HG03457 (cell line): ENCODE results near the gene NEUROG3.
"Not testable (repeated sequence)": the region's sequence is repeated elsewhere in the genome, so short reads cannot be mapped to it uniquely, and the experiment has no call there.

Source experiments
- ATAC-seq: cut with Tn5 transposase; IDR thresholded peaks from one replicate; pipeline ENCODE4 v1.9.1; 2021; ENCODE audit warnings: moderate number of reproducible peaks; ENCODE audit not compliant: unreplicated experiment

Gene NEUROG3

DNA sequence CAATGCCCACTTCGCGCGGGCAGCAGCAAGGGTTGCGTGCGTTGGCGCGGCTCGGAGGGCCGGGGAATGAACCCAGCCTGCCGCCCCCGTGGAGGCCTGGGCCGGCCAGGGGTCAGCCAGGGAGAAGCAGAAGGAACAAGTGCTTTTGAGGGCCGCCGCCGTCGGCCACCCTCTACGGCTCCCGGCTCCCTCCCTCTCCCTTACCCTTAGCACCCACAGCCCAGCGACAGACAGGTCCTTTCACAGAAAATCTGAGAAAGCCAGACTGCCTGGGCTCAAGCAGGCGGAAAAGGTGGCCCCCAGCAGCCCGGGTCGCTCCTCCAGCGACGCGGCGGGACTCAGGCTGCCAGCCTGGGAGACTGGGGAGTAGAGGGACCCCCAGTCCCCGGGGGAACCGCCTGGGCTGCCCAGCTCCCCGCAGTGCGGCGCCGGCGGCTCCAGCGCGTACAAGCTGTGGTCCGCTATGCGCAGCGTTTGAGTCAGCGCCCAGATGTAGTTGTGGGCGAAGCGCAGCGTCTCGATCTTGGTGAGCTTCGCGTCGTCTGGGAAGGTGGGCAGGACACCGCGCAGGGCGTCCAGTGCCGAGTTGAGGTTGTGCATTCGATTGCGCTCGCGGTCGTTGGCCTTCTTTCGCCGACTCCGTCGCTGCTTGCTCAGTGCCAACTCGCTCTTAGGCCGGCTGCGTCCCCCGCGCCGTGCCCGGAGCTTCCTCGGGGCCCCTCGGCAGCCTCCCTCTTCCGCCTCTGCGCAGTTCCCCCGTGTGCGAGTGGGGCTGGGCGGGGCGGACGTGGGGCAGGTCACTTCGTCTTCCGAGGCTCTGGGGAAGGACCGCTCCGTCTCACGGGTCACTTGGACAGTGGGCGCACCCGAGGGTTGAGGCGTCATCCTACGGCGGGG, 815 bp downstream of the NEUROG3 start:
- no peak for ATAC-seq

DNA sequence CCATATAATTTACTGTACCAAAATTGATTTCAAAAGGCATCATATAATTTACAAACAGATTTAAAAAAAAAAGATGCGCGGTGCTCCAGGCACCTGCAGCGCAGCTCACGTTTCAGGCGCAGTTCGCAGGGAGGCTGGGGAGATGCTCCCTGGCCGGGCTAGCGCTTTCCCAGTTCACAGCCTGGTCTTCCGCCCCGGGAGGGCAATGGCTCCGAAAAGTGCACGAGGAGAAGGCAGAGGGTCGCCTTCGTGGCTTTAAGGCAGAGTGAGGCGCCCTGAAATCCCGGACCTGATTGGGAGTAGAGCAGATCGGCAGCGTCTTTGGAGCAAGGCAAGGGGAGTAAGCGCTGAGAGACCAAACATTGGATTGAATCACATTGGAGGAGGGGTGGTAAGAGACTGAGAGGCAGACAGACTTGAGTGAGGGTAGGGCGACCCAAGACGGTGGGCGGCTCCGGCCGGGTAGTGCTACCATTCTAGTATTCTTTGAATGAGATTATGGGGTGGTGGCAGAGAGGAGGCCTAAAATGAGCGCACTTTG, 1.5 kb downstream of the NEUROG3 start:
- no peak for ATAC-seq

DNA sequence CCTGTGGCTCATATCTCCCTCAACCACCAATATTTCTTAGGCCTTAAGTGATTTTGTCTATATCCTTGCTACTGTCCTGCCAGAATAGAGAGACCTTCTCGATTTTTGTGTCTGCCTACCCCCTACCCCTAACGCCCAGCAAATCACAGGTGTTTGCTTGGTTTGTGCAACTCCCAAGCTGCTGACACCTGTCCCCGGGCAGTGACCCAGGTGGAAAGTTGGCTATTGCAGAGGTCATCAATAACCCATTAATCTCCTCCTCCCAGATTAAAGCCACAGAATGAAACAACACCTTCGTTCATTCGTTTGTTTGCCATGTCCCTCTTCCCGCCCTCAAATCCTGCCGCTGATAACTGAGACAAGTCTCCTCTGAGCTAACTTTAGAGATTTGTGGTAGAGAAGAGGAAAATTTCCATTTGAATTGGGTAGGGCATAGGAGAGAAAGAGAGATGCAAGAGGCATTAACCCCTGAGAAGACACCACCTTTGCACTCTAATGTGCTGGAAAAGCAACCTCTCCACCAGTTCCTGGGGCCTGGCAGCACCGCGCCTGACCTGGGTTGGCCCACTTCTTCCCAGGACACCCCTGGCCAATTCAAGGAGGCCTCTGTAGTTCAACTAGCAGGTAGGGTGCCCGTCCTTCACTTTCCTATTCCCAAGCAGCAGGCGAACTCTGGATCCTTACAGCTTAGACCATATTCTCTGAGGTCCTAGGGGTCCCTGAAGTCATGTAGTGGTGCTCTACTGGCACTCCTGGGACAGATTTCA, 3.0 kb downstream of the NEUROG3 start:
- ATAC-seq: no peak

DNA sequence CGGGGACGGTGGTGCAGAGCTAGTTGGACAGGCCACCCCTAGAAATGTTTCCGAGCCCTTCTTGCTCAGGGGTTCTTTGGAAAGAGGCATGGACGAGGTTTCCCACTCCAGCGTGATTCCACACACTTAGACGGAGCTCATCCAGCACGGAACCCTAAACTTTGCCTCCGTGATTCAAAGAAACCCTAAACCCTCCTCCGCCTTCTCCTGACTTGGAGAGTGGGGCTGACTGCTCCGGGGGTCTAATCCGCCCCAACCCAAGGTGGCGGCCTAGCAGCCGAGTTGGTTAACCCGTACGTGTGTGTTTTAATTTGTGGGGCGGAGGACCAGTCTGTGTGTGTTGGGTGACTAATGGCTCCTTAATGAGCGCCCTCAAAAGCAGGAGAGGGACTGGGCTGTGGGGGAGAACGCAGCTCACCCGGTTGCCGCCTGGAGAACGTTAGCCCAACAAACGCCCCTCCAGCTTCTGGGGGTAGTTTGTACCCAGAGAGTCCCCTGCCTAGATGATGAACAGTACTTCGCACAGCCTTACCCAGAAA, 3.8 kb downstream of the NEUROG3 start:
- ATAC-seq: no peak

DNA sequence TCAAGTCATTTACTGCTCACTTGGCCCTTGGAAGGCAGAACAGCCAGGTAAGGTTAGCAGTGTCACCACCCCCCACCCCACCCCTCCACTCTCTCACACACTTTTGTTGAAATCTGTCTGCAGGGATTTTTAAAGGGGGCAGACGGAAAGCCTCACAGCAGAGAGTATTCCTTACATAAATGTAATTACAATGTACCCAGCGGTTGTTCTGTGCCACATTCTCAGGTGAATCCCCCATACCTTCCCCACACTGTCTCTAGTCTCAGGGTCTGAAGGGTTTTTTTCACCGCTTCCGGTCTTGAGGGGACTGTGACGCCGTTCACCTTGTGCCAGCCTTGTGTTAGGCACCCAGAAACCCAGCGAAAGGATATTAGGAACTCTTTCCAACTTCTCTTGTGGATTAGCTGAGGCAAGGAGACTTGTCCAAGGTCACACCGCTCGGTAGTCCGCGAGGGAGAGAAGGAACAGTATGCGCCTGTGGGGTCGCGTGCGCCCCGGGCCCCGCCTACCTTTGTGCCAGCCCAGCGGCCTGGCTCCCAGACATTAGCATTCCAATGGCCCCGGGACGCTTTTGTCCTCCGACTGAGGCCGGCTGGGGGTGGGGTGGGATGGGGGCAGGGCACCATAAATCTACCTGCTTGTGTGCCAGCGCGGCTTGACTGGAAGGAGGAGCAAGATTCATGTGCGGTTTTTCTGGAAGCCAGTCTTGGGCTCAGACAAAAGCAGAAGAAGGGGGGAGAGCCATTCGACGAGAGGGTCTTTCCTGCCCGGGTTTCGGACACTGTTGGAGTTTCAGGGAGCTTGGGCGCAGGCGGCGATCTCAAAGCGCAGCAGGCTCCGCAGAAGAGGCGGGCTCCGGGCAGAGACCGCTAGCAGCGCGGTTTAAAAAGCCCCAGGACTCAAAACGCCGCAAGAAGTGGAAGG, 4.5 kb downstream of the NEUROG3 start:
- ATAC-seq: no peak

DNA sequence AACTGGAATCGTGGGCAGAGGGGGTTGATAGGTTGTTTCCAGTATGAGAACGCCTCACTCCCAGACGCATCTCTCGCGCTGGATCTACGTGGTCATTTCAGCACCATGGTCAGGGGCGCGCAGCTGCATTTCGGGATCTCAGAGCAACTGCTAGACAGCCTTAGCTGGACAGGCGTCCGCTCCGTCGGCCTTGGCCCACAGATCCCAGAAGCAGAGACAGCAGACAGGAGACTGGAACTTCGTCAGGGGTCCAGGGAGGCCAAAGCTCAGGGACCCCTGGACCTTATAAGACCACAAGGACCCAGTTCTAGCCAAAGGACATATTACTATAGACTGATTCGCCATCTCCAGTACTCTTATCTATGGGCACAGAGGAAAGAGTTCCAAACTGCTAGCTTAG, 5.3 kb downstream of the NEUROG3 start:
- no peak for ATAC-seq

DNA sequence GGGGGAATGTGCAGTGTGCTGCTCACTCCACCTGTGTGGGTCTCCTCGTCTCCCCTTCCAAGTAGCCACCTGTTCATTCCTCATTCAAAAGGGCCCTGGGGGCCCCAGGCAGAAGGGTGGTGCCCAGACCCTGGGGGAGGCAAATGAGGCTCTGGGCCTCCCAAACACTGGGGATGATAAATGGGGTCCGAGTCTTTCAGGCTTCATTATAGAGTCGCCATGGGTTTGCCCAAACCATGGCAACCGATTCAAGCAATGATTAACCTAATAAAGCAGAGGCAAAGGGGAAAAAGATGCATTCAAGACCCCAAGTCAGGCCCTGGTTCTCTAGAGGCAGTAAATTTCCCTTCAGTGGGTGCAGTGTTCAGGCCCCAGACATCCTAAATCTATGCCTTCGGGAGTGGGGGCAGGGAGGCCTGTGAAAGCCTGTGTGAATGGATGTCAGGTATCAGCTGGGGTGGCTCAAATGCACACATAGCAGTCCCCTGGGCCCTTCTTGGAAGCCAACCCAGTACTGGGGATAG, 10.4 kb downstream of the NEUROG3 start:
- ATAC-seq: no peak

DNA sequence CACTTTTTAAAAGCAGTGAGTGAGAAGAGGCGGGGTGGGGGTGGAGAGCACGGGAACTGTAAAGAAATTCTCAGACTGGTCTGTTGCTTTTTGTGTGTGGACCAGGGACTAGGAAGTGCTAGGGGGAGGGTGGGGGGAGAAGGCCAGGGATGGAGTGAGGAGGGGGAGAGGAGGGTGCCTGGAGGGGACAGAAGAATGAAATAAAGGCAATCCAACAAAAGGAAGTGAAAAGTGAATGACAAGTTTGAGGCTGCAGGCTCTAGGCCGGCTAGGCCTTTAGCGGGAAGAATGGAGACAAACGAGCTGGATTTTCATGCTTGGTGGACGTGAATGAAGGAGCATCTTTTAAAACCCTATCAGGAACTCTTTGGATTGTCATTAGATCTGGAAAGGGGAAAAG, 13.7 kb downstream of the NEUROG3 start:
- no peak for ATAC-seq

DNA sequence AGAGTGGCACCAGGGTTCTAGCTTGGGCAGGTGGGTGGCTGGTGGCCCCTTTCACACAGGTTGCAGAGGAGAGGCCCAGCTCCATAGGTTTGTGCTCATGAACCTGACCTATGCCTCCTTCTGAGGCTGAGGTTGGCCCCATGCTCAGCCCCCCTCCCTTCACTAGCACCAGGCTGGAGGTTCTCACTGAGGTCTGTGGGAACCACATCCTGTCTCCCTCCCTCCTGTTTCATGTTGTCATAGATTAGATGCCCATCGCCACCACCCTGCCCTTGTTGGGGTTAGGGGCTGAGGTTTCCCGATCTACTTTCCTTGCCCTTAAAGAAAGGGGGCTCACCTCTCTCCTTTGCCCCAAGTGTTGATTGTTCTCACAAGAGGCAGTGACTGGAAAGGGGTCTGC, 14.7 kb downstream of the NEUROG3 start:
- no peak for ATAC-seq

DNA sequence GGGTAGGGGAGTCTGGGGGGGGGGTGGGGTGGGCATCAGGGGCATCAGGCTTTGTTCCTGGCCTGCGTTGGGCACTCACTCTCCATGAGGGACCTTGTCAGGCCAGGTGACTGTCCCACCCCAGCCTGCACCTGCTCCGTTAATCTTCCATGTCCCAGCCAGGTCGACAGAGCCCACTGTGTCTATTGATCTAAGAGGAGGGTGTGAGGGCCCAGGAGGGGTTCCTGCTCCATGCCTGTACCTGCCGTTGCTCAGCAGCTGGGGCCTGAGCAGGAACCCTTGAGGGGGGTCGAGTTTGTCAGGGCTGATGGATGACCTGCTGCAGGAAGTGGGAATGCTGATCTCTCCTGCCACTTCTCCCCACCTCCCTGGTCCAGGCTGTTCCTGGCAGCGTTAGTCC, 18.6 kb downstream of the NEUROG3 start:
- no peak for ATAC-seq

DNA sequence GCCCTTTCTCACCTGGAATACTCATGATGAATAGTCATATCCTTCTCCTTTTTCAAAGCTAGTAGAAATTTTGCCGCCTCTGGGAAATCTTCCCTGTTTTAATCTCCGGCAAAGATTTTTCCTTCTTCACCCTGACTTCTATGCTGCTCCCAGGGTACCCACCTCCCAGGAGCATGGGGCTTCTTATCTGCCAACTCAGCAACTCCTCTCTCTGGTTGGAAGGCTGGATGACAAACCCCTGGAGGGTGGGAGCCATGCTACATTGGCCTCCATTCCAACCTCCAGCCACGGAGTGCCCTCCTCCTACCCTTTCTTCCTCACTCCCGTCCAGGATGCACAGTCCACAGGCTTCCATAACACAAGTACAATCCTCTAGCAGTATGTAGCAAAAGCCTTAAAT, 19.9 kb downstream of the NEUROG3 start:
- ATAC-seq: no peak

DNA sequence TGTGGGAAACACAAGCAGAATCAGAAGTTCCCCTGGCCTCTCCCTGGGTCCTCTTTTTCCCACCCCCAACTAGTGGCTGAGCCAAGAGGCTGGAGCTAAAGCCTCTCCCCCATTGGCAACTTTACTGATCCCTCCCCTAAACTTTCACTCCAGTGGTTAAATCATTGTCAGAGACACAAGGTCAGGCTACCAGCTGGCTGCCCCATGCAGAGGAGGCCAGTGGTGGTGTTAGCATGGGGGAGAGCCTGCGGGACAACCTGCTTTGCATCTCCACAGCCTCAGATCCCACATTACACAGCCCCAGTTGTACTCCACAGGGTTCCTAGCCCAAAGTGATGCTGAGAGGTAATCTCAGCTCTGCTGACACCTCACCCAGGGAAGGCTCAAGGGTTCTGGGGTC, 21.0 kb downstream of the NEUROG3 start:
- ATAC-seq: no peak

DNA sequence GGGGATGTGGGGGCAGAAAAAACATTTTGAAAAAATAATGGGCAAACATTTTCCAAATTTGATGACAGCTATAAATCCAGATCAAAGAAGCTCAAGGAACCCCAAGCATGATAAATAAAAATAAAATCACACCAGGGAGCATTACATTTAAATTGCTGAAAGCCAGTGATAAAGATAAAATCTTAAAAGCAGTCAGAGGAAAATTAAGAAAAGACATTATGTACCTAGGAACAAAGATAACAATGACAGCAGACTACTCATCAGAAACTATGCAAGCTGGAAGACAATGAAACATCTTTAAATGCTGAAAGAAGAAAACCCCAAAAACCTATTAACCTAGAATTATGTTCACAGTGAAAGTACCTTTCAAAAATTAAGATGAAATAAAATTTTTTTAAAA, 23.3 kb downstream of the NEUROG3 start:
- no peak for ATAC-seq

DNA sequence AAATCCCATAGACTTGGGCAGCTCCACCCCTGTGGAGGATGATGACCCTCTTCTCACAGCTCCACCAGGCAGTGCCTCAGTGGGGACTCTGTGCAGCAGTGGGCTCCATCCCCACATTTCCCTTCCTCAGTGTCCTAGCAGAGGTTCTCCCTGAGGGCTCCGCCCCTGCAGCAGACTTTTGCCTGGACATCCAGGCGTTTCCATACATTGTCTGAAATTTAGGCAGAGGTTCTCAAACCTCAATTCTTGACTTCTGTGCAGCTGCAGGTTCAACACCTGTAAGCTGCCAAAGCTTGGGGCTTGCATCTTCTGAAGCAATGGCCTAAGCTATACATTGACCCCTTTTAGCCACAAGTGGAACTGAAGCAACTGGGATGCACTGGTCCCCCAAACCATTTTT, 31.8 kb downstream of the NEUROG3 start:
- ATAC-seq: no peak

DNA sequence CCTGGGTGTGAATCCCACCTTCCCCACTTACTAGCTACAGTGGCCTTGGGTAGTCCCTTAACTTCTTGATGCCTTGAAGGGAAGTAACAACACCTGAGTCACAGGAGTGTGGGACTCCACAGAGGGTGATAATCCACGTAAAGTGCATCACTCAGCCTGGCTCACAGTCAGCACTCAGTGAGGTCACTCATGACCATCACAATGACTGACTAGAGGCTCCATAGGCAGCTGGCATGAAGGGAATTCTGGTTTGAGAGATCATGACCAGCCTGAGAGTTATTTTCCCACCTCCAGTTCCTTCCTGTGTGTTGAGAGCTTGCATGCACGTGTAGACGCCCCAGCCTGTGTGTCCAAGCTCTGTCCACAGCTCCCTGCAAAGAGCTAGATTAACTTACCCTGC, 34.8 kb downstream of the NEUROG3 start:
- ATAC-seq: no peak

DNA sequence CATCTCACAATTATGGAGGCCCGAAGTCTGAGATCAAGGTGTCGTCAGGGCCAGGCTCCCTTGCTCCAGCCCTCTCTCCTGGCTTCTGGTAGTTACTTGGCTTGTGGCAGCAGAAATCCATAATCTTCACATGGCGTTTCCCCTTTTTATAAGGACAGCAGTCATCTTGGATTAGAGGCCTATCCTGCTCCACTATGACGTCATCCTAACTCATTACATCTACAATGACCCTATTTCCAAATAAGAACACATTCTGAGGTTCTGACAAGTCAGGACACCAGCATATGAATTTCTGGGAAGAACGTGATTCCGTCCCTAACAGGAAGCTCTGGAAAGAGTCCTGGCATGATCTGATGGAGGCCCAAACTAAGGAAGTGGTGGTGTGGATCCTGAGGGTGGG, 35.8 kb downstream of the NEUROG3 start:
- ATAC-seq: no peak

DNA sequence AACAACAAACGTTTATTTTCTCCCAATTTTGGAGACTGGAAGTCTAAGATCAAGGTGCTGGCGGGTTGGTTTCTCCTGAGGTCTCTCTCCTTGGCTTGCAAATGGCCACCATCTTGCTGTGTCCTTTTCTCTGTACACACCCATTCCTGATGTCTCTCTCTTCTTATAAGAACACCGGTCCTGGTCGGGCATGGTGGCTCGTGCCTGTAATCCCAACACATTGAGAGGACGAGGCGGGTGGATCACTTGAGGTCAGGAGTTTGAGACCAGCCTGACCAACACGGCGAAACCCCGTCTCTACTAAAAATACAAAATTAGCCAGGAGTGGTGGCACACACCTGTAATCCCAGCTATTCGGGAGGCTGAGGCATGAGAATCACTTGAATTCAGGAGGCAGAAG, 36.7 kb downstream of the NEUROG3 start:
- ATAC-seq: not testable (repeated sequence)

DNA sequence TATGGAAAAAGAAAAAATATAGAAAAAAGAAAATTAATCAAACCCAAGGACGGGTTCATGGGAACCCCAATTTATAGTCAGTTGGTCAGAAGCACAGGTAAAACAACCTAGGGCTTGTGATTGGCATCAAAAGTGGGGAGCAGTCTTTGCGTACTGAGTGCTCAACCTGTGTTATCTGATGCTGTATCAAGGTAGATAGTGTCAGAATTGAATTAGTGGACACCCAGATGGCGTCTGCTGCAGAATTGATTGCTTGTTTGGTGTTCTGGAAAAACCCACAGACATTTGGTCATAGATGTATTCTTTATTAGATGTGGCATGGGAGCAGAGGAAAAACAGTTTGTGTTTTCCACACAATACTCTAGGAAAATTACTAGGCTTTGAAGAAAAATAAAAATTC, 39.6 kb downstream of the NEUROG3 start:
- ATAC-seq: no peak

DNA sequence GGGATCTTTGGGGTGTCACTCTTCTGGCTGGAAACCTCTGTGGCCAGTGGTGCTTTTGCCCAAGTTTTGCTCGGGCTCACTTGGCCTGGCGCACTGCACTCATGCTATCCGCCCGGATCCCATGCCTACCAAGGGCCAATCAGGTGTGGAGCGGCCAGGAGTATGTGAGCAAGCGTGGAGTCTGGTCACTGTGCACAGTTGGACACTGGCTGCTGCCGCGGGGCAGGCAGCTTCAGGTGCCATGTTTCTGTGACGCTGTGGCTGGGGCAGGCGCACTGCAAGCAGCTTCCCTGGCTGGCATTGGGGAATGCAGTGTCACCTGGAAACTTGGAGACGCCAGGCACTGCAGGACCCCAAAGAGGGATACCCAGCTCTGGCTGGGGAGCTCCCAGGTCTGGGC, 45.3 kb downstream of the NEUROG3 start:
- ATAC-seq: no peak
